Endothelial cell of umbilical vein (primary cell): ENCODE data around the gene DXO.

Source experiments
- MYC ChIP-seq: IDR thresholded peaks from one replicate; pipeline ENCODE4 v1.6.1; 2011; ENCODE audit warnings: mild to moderate bottlenecking, low read depth, low read length
- POLR2A ChIP-seq: IDR thresholded peaks from 2 replicates; pipeline ENCODE4 v1.6.1; 2012; ENCODE audit warnings: low read depth, mild to moderate bottlenecking, control low read depth, low read length
- POLR2AphosphoS5 ChIP-seq: IDR thresholded peaks from 2 replicates; pipeline ENCODE4 v1.6.1; 2012; ENCODE audit warnings: low read depth, mild to moderate bottlenecking, control low read depth, low read length, moderate library complexity; ENCODE audit not compliant: insufficient read depth
- TF ChIP-seq, protein P1 (sequence below), 2 donors: IDR thresholded peaks; 1 replicate in 1 of 2; 2 replicates in 1 of 2; pipeline ENCODE4 v1.5.1; 2011; ENCODE audit warnings: low read length in 2 of 2, mild to moderate bottlenecking in 2 of 2, moderate library complexity in 2 of 2, control low read depth in 1 of 2, inconsistent platforms in 1 of 2, low read depth in 1 of 2; ENCODE audit not compliant: insufficient read depth in 1 of 2; ENCODE audit errors: extremely low read depth in 1 of 2

DNA sequence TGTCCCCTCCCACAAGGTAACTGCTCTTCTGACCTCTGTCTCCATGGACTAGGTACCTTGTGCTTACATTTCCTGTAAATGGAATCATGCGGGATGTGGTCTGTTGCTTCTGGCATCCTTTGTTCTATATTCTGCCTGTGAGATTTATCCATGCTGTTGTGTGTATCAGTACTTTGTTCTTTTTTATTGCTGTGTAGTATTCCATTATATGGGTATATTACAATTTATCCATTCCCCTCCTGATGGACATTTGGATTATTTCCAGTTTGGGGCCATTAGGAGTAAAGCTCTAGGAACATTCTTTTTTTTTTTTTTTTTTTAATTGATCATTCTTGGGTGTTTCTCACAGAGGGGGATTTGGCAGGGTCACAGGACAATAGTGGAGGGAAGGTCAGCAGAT lies 41.0 kb downstream of the DXO start:
- no peak for TF ChIP-seq POLR2A
- TF ChIP-seq, protein P1, sequence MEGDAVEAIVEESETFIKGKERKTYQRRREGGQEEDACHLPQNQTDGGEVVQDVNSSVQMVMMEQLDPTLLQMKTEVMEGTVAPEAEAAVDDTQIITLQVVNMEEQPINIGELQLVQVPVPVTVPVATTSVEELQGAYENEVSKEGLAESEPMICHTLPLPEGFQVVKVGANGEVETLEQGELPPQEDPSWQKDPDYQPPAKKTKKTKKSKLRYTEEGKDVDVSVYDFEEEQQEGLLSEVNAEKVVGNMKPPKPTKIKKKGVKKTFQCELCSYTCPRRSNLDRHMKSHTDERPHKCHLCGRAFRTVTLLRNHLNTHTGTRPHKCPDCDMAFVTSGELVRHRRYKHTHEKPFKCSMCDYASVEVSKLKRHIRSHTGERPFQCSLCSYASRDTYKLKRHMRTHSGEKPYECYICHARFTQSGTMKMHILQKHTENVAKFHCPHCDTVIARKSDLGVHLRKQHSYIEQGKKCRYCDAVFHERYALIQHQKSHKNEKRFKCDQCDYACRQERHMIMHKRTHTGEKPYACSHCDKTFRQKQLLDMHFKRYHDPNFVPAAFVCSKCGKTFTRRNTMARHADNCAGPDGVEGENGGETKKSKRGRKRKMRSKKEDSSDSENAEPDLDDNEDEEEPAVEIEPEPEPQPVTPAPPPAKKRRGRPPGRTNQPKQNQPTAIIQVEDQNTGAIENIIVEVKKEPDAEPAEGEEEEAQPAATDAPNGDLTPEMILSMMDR (IDR thresholded peaks at IDR 0.05; ENCODE audit: extremely low read depth in 1 of 2, insufficient read depth in 1 of 2, low read depth in 1 of 2, low read length in 2 of 2) = no peak
- no peak for TF ChIP-seq MYC
- TF ChIP-seq POLR2AphosphoS5 = no peak
